K562 (cell line): Measurements from ENCODE around the gene RIN3.

Experiments
- CCNT2 ChIP-seq: IDR thresholded peaks from 2 replicates; pipeline ENCODE4 v1.6.1; 2011; ENCODE audit warnings: borderline replicate concordance, low read depth, mild to moderate bottlenecking, moderate library complexity, mixed read lengths, low read length; ENCODE audit not compliant: insufficient read length; ENCODE audit errors: extremely low read depth
- ZNF133 ChIP-seq: fragments of 250-450 bp; sonication (Bioruptor Pico); IDR thresholded peaks from 2 replicates; pipeline ENCODE4 v1.4.0; 2020; ENCODE audit warnings: mild to moderate bottlenecking
- ZNF274 ChIP-seq: IDR thresholded peaks from 2 replicates; pipeline ENCODE4 v1.6.1; 2011; ENCODE audit warnings: low read depth, mild to moderate bottlenecking, low read length, moderate library complexity, borderline replicate concordance
- ZNF354B ChIP-seq: fragments of 250-450 bp; sonication (Bioruptor Pico); IDR thresholded peaks from 2 replicates; pipeline ENCODE4 v1.4.0; 2020
- TF ChIP-seq, protein P1 (sequence below): fragments of 450-650 bp; IDR thresholded peaks from 2 replicates; pipeline ENCODE4 v1.6.1; 2014; ENCODE audit warnings: low read depth, mild to moderate bottlenecking, moderate library complexity, borderline replicate concordance

DNA sequence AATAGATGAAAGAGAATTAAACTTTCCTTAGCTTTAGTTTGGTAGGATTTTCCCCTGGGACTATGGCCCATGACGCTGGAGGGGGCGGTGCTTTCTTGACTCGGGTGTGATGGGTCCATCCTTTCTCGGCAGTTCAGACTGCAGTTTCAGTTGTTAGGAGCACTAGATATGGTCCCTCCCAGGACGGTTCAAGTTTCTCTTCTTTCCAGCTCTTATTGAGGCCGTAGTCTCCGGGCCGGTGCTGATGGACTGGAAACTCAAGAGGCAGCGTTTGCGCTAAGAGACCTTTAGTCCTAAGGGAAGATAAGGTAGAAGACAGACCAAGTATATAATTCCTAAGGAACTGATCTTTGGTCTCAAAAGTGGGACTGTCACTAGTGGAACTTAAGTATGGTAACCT is 111.2 kb downstream of the RIN3 start:
- no peak for TF ChIP-seq ZNF274
- no peak for TF ChIP-seq CCNT2
- no peak for TF ChIP-seq ZNF133 (CRISPR knock-in tag)
- TF ChIP-seq, protein P1, sequence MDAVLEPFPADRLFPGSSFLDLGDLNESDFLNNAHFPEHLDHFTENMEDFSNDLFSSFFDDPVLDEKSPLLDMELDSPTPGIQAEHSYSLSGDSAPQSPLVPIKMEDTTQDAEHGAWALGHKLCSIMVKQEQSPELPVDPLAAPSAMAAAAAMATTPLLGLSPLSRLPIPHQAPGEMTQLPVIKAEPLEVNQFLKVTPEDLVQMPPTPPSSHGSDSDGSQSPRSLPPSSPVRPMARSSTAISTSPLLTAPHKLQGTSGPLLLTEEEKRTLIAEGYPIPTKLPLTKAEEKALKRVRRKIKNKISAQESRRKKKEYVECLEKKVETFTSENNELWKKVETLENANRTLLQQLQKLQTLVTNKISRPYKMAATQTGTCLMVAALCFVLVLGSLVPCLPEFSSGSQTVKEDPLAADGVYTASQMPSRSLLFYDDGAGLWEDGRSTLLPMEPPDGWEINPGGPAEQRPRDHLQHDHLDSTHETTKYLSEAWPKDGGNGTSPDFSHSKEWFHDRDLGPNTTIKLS = no peak
- no peak for TF ChIP-seq ZNF354B
